Loucy (cell line): ENCODE results near the gene NHEJ1.

Source experiments
- H2AFZ ChIP-seq: fragments of 200-600 bp; sonication (generic); 2 replicates; pipeline ENCODE4 v1.6.0; 2016; ENCODE audit warnings: antibody characterized with exemption, mild to moderate bottlenecking, low read length, moderate library complexity
- H3F3A ChIP-seq: fragments of 200-600 bp; 2 replicates; pipeline ENCODE4 v1.6.0; 2016; ENCODE audit warnings: antibody characterized with exemption, low read depth, mild to moderate bottlenecking
- H3K27me3 ChIP-seq: fragments of 200-600 bp; sonication (generic); 2 replicates; pipeline ENCODE4 v1.6.1; 2014; ENCODE audit warnings: low read length, mild to moderate bottlenecking; ENCODE audit not compliant: insufficient read depth, poor library complexity, severe bottlenecking
- H3K36me3 ChIP-seq: fragments of 200-600 bp; sonication (generic); 2 replicates; pipeline ENCODE4 v1.6.1; 2016; ENCODE audit warnings: low read length; ENCODE audit not compliant: insufficient read depth
- H3K4me1 ChIP-seq: fragments of 200-600 bp; sonication (generic); 2 replicates; pipeline ENCODE4 v1.5.1; 2014; ENCODE audit warnings: low read length, mild to moderate bottlenecking; ENCODE audit not compliant: insufficient read depth, poor library complexity, severe bottlenecking
- H3K4me2 ChIP-seq: fragments of 200-600 bp; sonication (generic); 2 replicates; pipeline ENCODE4 v1.6.0; 2014; ENCODE audit warnings: antibody characterized with exemption, low read length, low read depth, mild to moderate bottlenecking; ENCODE audit not compliant: poor library complexity, severe bottlenecking
- H3K4me3 ChIP-seq: fragments of 200-600 bp; sonication (generic); 2 replicates; pipeline ENCODE4 v1.5.1; 2014; ENCODE audit warnings: low read length, mild to moderate bottlenecking, mixed read lengths; ENCODE audit not compliant: poor library complexity, severe bottlenecking
- H3K79me2 ChIP-seq: fragments of 200-600 bp; sonication (generic); 2 replicates; pipeline ENCODE4 v1.6.1; 2014; ENCODE audit warnings: low read length; ENCODE audit not compliant: insufficient read depth
- H3K9ac ChIP-seq: fragments of 200-600 bp; sonication (generic); 2 replicates; pipeline ENCODE4 v1.6.0; 2014; ENCODE audit warnings: mild to moderate bottlenecking, low read depth, low read length, moderate library complexity; ENCODE audit not compliant: poor library complexity, severe bottlenecking
- H3K9me2 ChIP-seq: fragments of 200-600 bp; sonication (generic); replicated peaks from 2 replicates; pipeline ENCODE4 v1.6.1; 2016; ENCODE audit warnings: low read depth, low read length, mixed read lengths
- H3K9me3 ChIP-seq: fragments of 200-600 bp; sonication (generic); 2 replicates; pipeline ENCODE4 v1.6.1; 2014; ENCODE audit warnings: mild to moderate bottlenecking, antibody characterized with exemption, low read length, low read depth; ENCODE audit not compliant: insufficient read depth
- H4K20me1 ChIP-seq: fragments of 200-600 bp; sonication (generic); 2 replicates; pipeline ENCODE4 v1.6.0; 2014; ENCODE audit warnings: antibody characterized with exemption, low read length, mild to moderate bottlenecking; ENCODE audit not compliant: insufficient read depth, poor library complexity, severe bottlenecking
- EZH2phosphoT487 ChIP-seq: fragments of 200-600 bp; IDR thresholded peaks from 2 replicates; pipeline ENCODE4 v1.6.1; 2018; ENCODE audit warnings: antibody characterized with exemption, mild to moderate bottlenecking, moderate library complexity, borderline replicate concordance
- TF ChIP-seq, protein P1 (sequence below): fragments of 200-600 bp; sonication (generic); conservative IDR thresholded peaks from 2 replicates; pipeline ENCODE4 v1.5.1; 2014; ENCODE audit warnings: mild to moderate bottlenecking, antibody characterized with exemption, low read length

The NHEJ1 gene

DNA sequence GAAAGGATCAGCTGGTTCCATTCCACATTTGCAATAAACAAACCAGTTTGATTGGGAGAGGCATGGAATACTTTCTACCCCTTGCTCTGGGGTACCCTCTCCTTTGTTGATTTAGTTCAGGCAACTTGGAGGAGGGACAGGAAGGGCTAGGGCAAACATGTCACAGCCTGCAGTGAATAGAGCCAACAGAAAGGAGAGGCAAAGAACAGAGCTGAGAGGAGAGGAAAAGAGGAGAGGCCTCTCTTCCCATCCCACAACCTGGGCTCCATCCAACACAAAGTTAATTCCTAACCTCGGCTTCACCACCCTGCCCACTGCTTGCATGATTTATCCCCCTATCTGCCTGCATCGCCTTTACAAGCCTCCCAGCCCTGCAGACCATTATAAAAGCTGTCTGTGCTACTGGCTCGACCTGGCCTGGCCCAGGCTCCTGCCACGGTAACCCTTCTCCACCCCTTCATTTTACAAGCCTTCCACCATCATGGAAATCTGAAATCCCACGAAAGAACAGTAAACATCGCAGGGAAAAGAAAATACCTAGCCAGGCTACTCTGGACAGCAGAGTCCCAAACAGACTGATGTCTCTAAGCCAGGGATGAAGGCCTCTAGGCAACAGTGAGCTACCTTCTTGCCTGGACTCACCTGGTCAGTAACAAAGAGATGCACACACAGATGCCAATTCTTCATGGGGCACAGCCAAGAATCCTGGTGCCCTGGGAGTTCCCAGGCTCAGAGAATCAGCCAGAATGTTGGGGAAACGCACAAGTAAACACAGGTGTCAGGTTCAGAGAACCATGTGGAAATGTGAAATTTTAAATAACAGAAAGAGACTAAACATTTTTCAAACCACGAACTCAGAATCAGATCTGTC is 43.6 kb downstream of the NHEJ1 start:
- no peaks in the 10 kb centered on the region for H3F3A ChIP-seq
- H3K27me3 ChIP-seq = no peaks in the 10 kb centered on the region
- H4K20me1 ChIP-seq = no peaks in the 10 kb centered on the region
- H3K9me3 ChIP-seq = no peaks in the 10 kb centered on the region
- no peaks in the 10 kb centered on the region for H3K9me2 ChIP-seq
- no peak overlapping the region for H3K9ac ChIP-seq
- TF ChIP-seq, protein P1, sequence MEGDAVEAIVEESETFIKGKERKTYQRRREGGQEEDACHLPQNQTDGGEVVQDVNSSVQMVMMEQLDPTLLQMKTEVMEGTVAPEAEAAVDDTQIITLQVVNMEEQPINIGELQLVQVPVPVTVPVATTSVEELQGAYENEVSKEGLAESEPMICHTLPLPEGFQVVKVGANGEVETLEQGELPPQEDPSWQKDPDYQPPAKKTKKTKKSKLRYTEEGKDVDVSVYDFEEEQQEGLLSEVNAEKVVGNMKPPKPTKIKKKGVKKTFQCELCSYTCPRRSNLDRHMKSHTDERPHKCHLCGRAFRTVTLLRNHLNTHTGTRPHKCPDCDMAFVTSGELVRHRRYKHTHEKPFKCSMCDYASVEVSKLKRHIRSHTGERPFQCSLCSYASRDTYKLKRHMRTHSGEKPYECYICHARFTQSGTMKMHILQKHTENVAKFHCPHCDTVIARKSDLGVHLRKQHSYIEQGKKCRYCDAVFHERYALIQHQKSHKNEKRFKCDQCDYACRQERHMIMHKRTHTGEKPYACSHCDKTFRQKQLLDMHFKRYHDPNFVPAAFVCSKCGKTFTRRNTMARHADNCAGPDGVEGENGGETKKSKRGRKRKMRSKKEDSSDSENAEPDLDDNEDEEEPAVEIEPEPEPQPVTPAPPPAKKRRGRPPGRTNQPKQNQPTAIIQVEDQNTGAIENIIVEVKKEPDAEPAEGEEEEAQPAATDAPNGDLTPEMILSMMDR = no peak
- no peak for TF ChIP-seq EZH2phosphoT487
- no peak overlapping the region for H2AFZ ChIP-seq
- H3K4me2 ChIP-seq = no peak overlapping the region
- H3K4me3 ChIP-seq = no peak overlapping the region
- no peaks in the 10 kb centered on the region; the same call in 1 of the 2 replicates for H3K79me2 ChIP-seq
- no peaks in the 10 kb centered on the region for H3K36me3 ChIP-seq
- no peaks in the 10 kb centered on the region for H3K4me1 ChIP-seq

DNA sequence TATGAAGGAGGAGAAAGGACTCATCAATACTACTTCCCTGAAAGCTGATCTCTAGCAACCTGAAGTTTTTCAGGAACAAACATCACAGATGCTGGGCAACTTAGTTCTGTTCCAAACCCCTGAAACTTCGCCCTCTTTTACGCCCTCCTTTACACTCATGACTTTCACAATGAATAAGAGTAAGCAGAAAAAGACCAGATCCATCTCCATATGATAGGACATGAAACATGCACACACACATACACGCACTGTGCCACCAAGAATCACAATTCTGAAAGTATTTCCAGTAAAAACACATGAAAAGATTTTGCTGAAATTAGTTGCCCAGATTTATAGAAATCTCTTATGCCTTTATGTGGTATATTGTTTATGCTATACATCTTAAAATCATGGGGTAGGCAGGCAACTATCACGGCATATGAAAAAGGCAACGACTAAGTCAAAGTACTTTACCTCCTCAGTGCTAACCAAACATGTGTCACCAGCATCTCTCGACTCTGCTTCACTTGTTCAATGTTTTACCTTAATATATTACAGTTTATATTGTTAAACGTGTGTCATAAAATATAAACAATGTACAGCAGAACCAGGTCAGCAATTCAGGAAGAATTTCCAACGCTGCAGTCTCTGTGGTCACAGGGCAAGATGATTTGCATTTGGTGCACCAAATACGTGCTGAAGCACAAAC is 47.8 kb downstream of the NHEJ1 start:
- H3K79me2 ChIP-seq = no peaks in the 10 kb centered on the region; the same call in 1 of the 2 replicates
- H3K9me2 ChIP-seq = no peaks in the 10 kb centered on the region
- no peak overlapping the region for H3K9ac ChIP-seq
- H3K4me2 ChIP-seq = no peak overlapping the region
- no peaks in the 10 kb centered on the region for H4K20me1 ChIP-seq
- H2AFZ ChIP-seq = no peak overlapping the region
- H3K27me3 ChIP-seq = no peaks in the 10 kb centered on the region
- no peak for TF ChIP-seq EZH2phosphoT487
- TF ChIP-seq, protein P1 = no peak
- no peaks in the 10 kb centered on the region for H3K9me3 ChIP-seq
- no peaks in the 10 kb centered on the region for H3K36me3 ChIP-seq
- H3K4me1 ChIP-seq = peaks cover 7% of the 10 kb centered on the region
- no peak overlapping the region for H3K4me3 ChIP-seq
- no peaks in the 10 kb centered on the region for H3F3A ChIP-seq

DNA sequence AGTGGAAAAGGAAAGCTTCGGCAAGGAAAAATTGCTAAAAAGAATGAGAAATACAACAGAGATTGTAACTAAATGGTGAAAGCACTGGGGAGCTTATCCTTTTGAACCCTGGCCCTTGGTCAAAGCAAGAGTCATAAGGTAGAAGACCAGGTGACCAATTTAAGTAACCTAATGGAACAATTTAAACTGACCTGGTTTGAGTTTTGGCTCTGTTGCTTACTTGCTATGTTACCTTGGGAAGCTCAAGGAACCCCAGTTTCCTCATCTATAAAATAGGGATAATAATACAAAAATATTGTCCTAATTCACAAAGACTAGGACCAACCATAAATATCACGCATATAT is 48.6 kb downstream of the NHEJ1 start:
- Histone ChIP-seq H3F3A (no peaks in the 10 kb centered on the region), H3K4me2 (no peak overlapping the region)
- TF ChIP-seq, protein P1 = no peak
- TF ChIP-seq EZH2phosphoT487 = no peak

More for the DNA sequence above, 48.6 kb downstream of the NHEJ1 start:
- H3K9me2 ChIP-seq = no peaks in the 10 kb centered on the region
- H3K79me2 ChIP-seq = no peaks in the 10 kb centered on the region; the same call in 1 of the 2 replicates
- no peak overlapping the region for H3K4me3 ChIP-seq
- no peaks in the 10 kb centered on the region for H3K27me3 ChIP-seq
- H3K9me3 ChIP-seq = no peaks in the 10 kb centered on the region
- no peak overlapping the region for H3K9ac ChIP-seq
- peaks cover 7% of the 10 kb centered on the region for H3K4me1 ChIP-seq
- H4K20me1 ChIP-seq = no peaks in the 10 kb centered on the region
- no peaks in the 10 kb centered on the region for H3K36me3 ChIP-seq
- no peak overlapping the region for H2AFZ ChIP-seq
